HG02885 (cell line): ENCODE data around the gene THUMPD2.

ENCODE experiments used
- ATAC-seq: cut with Tn5 transposase; IDR thresholded peaks from one replicate; pipeline ENCODE4 v1.9.1; 2021; ENCODE audit warnings: mild to moderate bottlenecking; ENCODE audit not compliant: unreplicated experiment, poor library complexity

The THUMPD2 gene

GRCh38 chr2:39720970-39721369, 58.1 kb downstream of the THUMPD2 start:
- ATAC-seq = no peak

- ATAC-seq = no peak
These were observed 59.7 kb downstream of the THUMPD2 start for GRCh38 chr2:39719317-39719716.

- ATAC-seq = no peak
These were observed 60.6 kb downstream of the THUMPD2 start for GRCh38 chr2:39718483-39718882.

GRCh38 chr2:39717067-39717466, 62.0 kb downstream of the THUMPD2 start:
- no peak for ATAC-seq

GRCh38 chr2:39715822-39716221, 63.2 kb downstream of the THUMPD2 start:
- ATAC-seq = no peak

- ATAC-seq = no peak
These were observed 64.0 kb downstream of the THUMPD2 start for GRCh38 chr2:39715095-39715494.

GRCh38 chr2:39712953-39713352, 66.1 kb downstream of the THUMPD2 start:
- no peak for ATAC-seq

GRCh38 chr2:39710807-39711206, 68.3 kb downstream of the THUMPD2 start:
- no peak for ATAC-seq

GRCh38 chr2:39708003-39708402, 71.1 kb downstream of the THUMPD2 start:
- no peak for ATAC-seq

GRCh38 chr2:39706945-39707344, 72.1 kb downstream of the THUMPD2 start:
- ATAC-seq = no peak

- ATAC-seq = no peak
These were observed 72.7 kb downstream of the THUMPD2 start for GRCh38 chr2:39706312-39706711.

- no peak for ATAC-seq
These were observed 73.4 kb downstream of the THUMPD2 start for GRCh38 chr2:39705638-39706037.

GRCh38 chr2:39704540-39704939, 74.5 kb downstream of the THUMPD2 start:
- no peak for ATAC-seq

GRCh38 chr2:39703181-39703872, 75.7 kb downstream of the THUMPD2 start:
- ATAC-seq = no peak

- no peak for ATAC-seq
These were observed 77.9 kb downstream of the THUMPD2 start for GRCh38 chr2:39701137-39701536.

GRCh38 chr2:39697454-39697853, 81.6 kb downstream of the THUMPD2 start:
- no peak for ATAC-seq

GRCh38 chr2:39696838-39697237, 82.2 kb downstream of the THUMPD2 start:
- no peak for ATAC-seq

- ATAC-seq = no peak
These were observed 82.9 kb downstream of the THUMPD2 start for GRCh38 chr2:39696101-39696553.

GRCh38 chr2:39693245-39693644, 85.8 kb downstream of the THUMPD2 start:
- no peak for ATAC-seq

GRCh38 chr2:39689876-39690275, 89.2 kb downstream of the THUMPD2 start:
- ATAC-seq = no peak

GRCh38 chr2:39689272-39689841, 89.7 kb downstream of the THUMPD2 start:
- ATAC-seq = no peak

GRCh38 chr2:39688181-39688580, 90.9 kb downstream of the THUMPD2 start:
- no peak for ATAC-seq
